Measurements from ENCODE around the gene GTF3A.

Gene GTF3A

DNA sequence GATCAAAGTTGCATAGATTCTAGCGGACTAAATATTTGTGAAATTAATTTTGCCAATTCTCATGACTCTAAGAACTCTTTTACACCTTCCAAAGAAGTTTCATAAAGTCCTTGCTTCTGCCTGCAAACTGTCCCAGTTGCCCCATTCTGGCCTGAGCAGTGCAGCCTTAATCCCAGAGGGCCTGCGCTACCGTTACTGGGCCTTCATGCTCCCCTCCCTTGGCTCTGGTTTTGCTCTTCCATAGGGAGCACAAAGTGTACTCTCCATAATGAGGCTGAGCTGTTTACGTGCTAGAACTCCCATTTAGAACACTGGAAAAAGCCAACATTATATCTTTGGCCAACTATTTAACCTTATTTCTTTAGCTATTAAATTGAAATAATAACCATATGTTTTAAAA lies 23.9 kb downstream of the GTF3A start:
- no peak for DNase-seq (ENCODE audit: low spot score)

DNA sequence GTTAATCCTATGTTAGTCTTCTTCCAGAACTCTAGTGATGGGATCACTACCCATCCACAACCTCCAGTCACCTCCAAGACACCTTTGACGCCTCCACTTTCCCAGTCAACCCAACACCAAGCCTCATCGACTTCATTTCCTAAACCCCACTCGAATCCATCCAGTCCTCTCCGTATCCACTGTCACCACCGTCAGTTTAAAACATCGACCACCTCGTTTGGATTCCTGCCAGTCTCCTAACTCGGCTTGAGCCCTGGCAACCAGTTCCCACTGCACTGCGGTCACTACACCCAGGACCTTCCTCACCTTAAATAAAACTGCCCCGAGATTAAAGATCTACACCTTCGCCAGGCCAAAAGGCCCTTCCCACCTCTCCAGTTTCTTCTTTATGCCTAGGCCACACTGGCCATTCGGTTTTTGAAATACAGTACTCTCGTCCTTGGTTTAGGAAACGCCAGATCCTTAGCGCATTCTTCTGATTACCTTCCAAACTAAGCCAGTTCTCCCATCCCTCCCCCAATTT lies 24.7 kb downstream of the GTF3A start:
- DNase-seq (ENCODE audit: low spot score) = peak; percentile 18

DNA sequence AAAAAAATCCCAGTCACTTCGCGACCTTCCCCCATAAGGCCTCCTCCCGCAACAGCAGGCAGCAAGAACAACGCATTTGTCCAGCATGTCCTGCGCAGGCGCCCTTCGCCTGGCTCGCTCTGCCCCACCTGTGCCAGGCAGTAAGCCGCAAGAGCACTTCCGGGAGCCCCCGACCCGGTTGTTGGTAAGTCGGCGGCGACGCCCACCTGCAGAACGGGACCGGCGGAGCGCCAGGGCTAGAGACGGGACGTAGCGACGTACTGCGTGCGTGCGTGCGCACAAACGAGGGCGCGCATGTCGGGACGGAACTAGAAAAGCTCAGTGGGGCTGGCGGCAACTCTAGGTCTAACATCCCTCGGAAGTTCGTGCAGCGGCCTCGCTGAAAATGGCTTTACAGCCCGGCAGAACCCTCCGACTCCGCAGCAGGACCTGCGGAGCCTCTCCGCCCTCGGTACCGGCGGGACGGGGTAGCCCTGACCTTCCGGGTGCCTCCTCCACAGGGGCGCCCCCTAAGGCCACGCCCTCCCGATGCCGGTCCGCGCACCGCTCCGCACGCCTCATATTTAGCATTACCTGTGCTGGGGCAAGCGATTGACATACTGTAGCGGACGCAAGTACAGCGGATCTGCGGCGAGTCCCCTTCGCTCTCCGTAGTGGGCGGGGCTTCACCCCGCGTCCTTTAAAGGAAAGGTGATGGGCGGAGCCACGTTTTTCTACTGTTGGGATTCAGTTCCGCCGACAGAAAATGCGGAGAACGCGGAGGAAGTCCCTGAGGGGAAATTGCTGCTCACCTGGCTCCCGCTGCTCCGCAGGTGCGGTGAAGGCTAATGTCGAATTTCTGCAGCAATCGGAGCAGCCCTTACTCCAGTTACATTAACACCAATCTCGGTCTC lies 25.8 kb downstream of the GTF3A start, which contains the start of gene MTIF3:
Gene MTIF3, minus strand, starts transcription at position 629 of the 893 bp plus-strand sequence. CDS start 10,116 bp downstream, outside the sequence.
- DNase-seq (ENCODE audit: low spot score) = peak; percentile 93

DNA sequence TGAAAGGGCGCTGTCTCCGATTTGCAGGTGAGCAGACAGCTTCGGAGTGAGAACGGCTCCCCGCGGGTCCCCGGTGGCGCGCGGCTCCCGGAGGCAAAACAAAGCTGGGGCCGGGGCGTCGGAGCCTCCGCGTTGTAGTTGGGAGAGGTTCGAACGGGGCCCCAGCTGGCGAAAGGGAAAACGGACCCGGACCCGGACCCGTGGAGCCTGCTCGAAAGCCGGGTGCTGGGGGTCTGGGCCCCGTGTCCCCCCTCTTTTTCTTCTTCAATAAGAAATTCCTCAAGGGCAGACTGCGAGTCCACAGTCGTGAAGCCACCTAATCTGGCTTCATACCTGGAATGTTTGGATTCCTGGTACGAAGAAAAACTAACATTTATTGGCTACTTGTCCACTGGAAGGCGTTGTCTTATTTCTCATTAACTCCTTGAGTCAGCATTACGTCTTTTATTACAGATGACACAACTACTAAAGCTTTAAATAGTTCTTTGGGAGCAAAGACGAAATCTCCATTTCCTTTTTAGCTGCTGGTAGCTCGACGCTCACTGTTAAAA lies 26.6 kb downstream of the GTF3A start:
- DNase-seq (ENCODE audit: low spot score) = peak; percentile 88

DNA sequence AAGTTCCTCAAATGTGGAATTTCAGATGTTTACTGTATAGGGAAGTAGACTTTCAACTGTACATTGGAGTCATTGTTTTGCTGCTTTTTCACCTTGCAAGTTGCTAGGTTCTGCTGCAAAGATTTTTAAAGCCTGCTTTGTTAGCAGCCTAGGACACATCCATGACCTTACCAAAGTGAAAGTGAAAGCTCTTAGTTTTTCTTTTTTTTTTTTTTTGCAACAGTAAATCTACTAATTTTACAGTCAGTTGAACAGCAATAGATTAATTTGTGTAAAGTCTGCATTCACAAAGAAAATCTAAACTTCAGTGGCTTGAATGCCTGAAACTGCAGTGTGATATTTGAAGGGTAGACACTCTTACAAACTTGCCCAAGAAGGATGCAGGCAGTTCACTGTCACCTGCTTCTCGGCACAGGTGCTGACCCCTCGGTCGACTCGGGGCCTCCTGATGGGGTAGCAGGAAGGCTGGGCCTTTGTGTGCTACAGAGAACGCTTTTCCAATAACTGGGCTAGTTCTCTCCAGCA lies 31.0 kb downstream of the GTF3A start:
- no peak for DNase-seq (ENCODE audit: low spot score)

DNA sequence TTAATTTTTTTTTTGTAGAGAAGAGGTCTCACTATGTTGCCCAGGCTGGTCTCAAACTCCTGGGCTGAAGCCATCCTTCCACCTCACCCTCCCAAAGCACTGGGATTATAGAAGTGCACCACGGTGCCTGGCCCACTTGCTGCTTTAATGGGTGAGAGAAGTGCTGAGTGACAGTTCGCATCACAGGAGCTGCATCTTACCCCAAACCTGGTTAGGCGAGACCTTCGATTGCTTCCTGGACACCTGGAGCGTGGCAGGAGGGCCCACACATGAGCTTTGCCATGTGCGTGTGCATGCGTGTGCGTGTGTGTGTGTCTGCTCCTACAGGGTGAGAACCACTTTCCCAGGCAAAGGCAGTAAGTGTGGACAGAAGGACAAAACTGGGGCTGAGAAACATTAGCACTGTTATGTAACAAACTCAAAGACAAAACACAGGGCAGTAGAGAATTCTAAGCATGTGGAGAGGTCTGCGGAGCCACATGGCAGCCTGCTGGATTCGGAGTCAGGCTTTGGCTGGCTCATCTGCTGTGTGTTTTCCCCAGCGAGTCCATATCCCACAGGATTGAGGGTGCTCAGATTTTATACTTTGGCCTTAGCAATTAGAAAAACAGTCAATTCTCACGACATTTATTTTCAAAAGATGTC lies 37.6 kb downstream of the GTF3A start:
- DNase-seq (ENCODE audit: low spot score) = no peak

DNA sequence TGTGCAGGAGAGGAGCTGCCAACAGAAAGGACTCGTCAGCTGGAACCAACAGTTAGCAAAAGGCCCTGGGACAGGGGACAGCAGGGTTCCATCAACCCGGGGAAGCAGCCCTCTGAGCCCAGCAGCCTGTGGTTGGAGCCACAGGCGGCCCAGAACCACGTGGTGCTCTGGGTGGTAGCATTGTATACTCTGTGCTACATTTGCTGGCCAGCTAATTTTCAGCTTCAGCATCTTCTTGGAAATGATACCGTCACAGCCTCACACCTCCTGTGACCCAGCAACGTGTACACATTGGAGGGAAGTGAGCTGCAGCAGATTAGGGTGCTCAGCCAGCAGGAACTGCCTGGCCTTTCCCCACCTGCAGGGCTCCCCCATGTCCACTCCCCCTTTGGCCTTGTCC lies 39.1 kb downstream of the GTF3A start:
- DNase-seq (ENCODE audit: low spot score) = no peak

DNA sequence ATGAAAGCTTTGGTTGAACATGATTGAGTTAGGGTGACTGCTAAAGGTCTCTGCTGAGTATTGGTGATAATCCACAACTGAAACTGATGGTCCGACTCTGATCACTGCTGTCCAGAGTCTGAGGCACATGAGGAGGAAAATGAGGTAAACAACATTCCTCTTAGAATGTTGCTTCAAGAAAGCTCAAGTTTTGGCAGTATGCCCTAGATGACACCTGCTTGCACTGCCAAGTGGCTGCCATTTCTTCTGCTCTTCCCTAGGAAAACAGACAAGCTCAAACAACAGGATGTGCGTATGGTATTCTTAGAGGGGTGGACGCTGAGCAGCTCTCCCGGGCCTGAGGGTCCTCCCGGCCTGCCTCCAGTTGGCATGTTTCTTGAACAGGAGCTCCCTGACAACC lies 41.2 kb downstream of the GTF3A start:
- no peak for DNase-seq (ENCODE audit: low spot score)

DNA sequence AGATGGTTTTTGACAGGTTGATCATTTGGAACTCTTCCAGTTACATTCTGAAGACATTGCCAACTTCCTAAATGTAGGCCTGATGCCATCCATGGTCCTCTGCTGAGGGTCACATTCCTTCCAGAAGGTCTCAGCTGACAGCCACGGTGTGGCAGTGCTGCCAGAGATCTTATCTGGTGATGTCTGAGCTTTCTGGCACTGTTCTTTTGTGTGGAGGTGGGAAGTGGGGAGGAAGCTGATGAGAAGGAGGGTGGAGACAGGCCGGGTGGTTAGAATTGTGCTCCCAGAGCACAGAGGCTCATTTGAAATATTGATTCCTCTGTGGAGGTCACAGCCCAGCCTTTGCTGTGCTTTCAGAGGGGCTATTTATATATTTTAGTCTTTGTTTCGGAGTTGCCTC lies 42.1 kb downstream of the GTF3A start:
- no peak for DNase-seq (ENCODE audit: low spot score)

DNA sequence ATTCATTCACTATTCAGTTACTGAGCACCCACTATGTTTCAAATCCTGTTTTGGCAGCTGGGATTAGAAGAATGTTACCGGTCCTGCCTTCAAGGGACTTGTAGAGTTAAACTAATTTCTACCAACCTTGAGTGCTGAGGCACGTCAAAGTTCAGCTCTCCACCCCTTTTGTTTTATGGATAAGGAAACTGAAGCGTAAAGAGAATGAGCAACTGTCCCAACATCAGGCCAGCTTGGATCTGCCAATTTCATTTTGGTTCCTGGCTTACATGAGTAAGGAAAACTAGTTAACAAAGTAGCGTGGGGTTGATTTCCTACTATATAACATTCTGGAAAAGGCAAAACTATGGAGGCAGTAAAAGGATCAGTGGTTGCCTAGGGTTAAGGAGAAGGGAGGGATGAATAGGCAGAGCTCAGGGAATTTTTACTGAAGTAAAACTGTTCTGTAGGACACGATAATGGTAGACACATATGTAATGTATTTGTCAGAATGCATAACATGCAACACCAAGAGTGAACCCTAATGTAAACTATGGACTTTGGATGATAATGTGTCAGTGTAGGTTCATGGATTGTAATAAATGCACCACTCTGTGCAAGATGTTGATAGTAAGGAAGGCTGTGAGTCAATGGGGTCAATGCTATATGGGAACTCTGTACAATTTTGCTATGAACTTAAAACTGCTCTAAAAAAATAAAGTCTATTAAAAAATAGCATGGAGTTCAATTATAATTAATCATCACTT lies 45.8 kb downstream of the GTF3A start:
- DNase-seq (ENCODE audit: low spot score) = no peak

DNA sequence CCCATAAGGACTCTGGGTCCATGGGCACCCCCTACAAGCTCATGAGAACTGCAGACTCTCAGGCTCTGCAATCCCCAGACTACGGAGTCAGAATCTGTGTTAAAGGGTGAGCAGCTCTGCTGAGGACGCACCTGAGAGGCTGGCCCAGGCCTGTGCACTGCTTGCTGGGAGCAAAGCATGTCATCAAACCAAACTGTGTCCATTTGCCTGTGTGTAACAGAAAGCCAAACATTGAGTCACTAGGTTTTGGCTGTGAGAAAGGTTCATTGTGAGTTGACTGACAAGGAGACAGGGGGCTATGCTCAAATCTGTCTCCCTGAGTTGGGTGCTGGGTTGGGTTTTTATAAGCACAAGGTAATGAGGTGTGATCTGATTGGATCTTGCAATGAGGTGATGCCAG lies 48.0 kb downstream of the GTF3A start:
- DNase-seq (ENCODE audit: low spot score) = no peak

DNA sequence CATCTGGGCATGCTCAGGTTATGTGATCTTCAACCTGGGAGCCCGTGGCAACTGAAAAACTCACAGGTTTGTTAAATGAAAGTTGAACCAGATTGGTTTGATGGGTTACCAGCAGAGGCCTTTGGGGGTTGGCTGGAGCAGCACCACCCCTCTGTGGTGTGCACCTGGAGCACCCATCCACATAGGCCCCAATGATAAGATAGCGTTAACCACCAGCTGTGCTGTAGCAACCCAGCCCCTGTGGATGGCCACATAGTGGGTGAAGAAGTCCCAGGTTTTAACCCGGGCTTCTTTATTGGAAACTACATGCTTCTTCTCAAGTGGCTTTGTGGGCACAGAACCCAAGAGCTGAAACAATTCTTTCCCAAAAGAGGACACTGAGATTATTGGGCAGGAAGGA lies 48.5 kb downstream of the GTF3A start:
- no peak for DNase-seq (ENCODE audit: low spot score)

DNA sequence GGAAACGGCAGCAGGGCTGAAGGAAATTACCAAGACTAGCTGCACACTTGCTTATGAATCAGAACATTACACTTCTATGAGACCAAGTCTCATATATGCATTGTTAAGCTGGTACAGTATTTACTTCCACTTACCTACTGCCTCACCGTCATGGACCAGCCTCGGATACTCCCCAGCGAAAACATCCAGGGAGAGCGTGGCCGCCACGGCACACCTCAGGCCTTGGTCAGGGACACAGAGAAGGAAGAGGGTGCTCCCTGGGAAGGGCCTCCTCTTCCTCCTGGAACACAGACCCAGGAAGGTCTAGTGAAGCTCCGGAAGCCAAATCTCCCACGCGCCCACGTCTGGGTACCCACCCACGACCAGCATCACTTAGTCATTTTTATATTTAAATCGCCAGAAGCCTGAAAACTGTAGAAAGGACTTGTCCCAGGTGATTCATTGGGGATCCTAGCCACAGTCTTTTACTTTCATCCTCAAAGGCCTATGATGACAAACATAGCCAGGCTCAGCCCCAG lies 50.4 kb downstream of the GTF3A start:
- no peak for DNase-seq (ENCODE audit: low spot score)

DNA sequence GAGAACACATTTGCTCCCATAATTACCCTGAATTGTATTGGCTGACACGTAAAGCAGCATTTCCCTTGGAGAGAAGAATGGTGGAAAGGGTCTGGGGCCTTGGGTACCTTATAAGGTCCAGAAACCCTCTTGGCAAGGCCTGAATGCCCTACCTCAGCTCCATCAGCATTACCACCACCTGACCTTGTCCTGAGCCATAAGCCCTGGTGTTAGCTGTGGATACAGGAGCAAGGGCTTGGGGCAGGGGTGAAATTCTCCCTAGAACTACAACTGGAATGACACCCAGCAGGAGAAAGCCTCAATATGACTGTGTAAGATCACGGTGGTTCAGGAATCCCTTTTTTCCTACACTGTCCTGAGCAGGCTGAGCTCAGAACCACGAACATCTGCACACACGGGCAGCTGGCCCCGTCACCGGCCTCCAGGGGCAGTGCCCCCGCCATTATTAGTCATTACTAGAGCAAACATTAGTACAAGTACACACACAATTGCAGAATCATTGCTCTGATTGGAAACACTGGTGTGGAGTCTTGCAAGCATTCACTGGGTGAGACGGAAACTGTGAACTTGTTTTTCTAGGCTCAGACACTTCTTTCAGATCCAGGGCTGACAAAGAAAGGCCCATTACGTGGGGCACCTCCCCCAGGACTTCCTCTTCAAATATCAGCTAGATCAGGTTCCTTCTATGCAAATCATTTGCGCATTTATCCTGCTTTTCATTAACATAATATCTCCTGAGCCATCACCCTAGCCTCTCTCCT lies 52.7 kb downstream of the GTF3A start:
- peak; percentile 53 for DNase-seq (ENCODE audit: low spot score)

DNA sequence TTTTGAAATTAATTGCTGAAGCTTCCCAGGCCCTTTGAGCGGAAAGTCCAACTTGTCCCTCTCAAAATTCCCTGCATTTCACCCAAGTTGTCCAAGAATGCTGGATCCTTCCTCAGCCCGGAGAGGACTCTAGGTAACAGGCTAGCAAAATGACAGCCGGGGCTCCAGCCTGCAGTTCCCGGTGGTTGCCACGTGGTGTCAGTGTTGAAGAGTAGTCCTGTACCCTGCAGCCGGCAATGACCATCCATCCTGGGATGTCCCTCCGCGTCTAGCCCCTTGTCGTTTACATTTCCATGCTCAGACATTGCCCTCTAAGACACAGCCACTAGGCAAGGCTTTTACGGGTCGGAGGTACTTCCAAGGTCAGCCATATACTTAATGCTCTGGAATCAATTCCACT lies 57.3 kb downstream of the GTF3A start:
- peak; percentile 29 for DNase-seq (ENCODE audit: low spot score)

DNA sequence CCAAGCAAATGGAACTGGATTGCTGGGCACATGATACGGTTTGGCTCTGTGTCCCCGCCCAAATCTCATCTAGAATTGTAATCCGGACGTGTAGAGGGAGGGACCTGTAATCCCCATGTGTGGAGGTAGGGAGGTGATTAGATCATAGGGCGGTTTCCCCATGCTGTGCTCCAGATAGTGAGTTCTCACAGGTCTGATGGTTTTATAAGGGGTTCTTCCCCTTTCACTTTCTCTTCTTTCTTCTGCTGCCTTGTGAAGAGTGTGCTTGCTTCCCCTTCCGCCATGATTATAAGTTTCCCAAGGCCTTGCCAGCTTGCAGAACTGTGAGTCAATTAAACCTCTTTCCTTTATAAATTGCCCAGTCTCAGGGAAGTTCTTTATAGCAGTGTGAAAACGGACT lies 58.6 kb downstream of the GTF3A start:
- DNase-seq (ENCODE audit: low spot score) = no peak

DNA sequence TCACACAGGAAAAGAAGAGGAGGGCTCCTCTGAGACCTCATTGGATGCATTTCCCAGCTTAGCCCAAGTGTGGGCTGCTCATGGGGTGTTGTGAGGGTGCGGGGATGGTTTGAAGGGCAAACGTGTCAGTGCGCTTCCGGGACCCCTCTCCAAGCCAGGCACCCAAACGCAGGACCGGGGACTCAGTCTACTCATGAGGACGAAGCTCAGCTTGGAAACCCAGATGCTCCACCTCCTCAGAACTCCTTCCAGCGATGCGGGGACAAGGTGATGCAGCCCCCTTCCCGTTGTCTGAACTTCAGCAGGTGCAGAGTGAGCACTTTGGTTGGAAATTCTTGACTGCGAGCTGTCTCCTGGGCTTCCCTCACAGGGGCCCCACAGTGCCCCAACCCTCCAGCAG lies 59.0 kb downstream of the GTF3A start:
- no peak for DNase-seq (ENCODE audit: low spot score)

Data from RKO (cell line).